Islet of Langerhans (tissue), 1 donor: ENCODE results near the gene PDZRN3.

Experiments
- FAIRE-seq: peaks from one replicate; lab custom pipeline; 2011; peaks lifted over from hg19 to GRCh38; lab: Jason Lieb, UNC

The PDZRN3 gene

DNA sequence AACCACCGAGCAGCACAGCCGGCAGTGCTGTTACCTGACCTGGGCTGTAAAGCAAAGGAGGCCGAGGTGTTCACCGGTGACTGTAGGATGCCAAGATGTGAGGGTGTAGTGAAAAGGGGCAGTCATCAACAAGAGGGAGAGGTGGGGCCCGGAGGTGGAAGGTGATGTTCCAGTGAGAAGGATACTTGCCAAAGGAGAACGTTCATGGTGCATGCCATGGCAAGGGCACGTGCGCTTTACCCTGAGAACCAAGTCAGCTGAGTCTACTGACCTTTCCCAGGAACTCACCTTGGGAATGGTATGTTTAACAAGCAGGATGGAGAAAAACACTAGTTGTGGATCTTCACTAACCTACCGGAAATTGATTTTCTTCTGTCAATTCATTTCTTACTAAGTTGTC, 211.1 kb downstream of the PDZRN3 start:
- no peak for FAIRE-seq

DNA sequence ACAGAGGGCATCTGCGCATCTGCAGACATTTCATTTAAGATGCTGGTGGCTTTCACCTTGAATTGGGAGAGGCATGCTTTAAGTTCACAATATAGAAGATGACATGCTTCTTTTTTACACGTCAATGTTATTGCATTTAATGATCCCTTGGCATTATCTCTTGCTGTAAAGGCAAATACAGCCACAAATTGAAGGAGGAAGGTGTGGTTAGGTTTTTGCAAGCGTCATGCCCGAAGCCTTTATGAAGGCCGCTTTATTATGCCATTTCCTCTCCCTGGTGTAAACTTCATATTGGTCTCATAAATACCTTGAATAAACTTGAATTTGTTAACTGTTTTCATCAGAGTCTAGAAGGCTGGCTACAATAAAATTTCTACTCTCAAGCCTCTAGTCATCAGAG, 212.7 kb downstream of the PDZRN3 start:
- no peak for FAIRE-seq

DNA sequence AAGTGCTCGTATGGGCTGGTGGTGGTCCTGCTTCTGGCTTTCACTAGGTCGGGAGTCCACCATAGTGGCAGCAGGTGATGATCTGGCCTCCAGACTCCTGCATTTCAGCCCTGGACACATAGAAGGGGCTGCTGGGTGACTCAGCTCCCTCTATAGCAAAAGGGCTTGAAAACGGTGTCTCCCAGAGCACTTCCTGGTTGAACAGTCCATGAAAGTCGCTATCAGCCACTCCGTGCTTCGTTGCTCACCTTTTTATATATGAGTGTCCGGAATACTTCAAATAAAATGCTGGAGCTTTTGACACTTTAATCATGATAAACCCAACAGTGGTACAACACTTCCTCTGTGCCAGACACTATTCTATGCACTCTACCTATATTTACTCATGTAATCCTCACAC, 213.2 kb downstream of the PDZRN3 start:
- no peak for FAIRE-seq

DNA sequence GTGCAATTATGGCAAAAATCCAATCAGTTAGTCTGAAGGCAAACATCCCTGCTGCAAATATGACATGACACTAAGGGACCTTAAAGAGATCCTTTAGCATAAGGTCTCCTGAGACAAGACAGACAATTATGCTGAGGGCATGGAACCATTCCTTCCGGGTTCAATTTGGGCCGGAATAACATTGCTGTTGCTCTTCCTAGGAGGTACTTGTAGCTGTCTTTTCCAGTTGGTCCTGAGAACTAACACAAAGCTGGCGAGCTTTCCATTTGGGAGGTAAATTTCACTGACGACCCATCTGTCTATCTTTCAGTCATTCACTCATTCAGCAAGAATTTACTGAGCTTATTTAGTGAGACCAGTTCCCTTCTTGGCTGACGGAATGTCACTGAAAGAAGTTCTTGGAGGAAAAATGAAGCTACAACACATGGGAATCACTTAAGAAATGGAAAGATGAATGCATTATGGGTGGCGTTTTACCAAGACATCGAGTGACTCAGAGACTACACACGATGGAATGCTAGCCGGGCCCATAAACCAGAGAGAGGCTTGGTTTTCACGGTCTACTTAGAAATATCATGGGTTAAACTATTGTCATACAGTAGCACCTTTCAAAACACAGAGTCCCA, 215.5 kb downstream of the PDZRN3 start:
- FAIRE-seq: no peak

DNA sequence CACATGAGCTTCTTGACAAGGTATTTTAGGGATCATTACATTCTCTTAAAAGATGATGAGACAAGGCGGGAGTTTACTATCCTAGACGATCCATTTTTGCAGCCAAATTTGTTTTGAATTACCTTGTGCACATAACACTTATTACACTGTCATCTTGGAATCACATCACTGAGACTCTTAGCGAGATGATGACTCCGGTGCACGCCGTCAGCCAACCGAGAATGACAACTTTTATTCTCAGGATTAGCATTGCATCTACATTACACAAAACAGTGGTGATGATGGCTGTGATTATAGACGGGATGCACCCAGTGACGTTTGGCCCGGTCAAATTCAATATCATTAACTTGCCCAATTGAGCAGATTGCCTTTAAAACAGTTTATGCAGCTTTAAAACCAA, 216.1 kb downstream of the PDZRN3 start:
- no peak for FAIRE-seq

DNA sequence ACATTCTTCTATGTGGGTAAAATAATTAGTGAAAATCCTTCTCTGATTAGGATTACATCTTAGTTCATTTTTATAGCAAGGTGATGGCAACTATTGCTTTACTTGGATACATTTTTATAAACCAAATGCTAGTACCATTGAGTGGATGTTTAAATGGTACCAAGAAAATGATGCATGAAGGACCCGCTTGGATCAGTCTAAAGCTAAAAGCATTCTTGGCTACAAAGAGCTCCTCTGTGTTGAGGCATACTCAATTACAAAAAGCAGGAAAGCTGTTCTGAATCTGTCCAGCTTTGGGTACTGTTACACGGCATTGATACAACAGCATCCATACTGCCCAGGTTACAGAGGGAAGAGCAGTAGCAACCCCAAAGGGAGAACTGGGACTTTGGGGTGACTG, 217.2 kb downstream of the PDZRN3 start:
- no peak for FAIRE-seq

DNA sequence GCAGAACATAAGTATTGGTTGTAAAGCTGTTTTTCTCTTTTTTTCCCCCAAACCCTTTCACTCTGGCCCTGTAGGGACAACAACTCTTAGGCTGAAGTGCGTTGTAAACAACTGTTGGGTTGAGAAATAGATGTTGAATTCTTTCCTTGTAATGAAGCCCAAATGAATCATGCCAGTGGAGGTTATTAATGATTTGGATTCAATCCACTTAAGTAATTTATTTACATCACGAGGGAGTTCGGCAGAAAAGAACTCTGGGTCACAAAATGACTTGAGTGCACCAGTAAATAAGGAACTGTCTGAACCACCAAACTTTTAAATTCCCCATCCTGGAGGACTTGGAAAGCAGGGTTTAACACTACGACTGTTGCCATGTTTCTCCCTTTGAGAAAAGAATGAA, 218.9 kb downstream of the PDZRN3 start:
- FAIRE-seq: no peak

DNA sequence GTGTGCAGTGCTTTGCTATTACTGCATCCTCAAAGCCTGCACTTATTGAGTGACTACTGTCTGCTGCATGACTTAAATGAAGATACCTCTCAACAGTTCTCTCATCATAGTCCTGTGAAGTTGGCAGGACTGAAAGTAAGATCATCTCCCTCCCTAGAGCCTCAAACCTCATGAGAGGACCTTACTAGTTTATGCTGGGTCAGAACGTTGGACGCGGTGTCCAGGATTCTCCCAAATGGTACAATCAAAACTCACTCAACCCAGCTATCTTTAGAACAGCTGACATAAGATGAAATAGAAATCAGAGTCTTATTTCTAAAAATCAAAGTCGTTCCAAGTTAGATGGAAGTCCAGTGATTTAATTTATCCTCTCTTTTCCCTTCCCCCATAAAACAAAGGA, 219.7 kb downstream of the PDZRN3 start:
- FAIRE-seq: no peak

DNA sequence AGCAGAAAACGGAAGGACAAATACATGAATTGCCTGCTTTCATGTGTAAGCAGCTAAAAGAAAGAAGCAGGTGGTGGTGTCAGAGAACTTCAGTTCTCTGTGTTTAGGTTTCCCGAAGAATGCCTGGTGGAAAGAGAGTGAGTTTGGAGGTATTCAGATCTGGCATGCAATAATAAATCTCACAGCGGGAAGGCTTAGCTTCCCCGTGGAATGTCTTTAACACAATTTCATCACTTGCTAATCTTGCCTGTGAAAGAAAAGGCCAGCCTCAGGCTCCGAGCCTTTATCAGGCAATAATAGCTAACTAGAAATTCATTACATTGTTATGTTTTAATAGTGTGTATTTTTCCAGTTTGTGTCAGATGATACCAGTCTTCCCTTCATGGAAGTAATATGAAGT, 220.3 kb downstream of the PDZRN3 start:
- no peak for FAIRE-seq

DNA sequence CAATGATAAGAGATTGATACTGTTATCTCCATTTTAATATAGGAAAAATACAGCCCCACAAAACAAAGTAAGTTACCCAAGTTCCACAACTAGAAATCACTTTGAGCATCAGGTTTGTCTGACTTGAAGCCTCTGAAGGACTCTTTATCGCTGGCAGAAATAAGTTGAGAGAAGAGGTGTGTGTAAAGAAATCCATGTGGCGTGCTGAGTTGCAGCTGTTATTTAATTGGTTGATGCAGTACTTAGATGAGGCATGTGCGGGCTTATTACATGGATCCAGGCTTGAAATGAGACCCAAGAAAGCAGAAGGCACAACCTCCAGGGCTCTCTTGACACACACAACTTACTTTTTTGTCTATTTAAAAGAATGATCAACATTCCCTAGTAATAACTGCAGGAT, 221.3 kb downstream of the PDZRN3 start:
- no peak for FAIRE-seq

DNA sequence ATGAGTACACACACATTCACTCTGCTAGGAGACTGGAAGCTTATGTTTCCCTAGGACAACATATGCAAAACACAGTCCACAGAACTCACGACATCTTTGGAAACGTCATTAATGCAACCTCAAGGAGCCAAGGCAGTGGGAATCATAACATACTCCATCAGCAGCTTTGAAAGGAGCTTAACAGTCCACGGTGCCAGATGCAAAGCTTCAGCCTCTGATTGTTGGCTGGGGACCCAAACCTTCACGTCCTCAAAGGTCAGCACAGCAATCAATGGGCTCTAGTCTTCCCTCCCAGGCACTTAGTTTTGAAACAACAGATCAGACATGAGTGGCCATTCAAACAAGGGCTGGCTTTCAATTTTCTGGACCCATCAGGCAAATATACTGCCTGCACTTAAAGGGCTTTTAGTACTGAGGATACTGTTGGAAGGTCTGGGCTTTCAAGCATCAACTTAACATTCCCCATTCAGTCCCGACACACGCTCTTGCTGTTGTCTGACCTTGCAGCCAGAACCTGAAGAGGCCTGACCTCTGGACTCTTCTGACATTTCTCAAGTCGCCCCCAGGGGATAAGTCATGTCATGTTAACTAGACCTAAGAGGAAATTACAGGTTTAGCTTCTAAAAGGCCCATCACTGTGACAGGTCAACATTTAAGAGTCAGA, 223.0 kb downstream of the PDZRN3 start:
- no peak for FAIRE-seq

DNA sequence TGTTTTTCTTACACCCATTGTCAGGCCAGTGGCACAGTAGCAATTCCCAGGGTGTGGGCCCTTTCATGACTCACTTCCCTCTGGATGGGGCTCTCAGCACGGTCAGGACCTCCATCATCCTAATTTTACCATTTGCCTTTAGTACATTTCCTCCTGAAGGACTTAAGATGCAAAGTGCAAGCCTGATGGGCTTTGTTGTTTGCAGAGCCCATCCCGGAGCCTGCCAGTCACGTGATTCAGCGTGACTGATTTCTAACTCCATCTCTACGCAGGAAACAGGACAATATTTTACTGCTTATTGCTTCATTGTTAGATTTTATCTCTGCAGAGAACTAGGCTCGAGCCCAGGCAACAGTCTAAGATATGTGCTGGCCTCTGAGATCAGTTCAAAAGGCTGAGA, 223.7 kb downstream of the PDZRN3 start:
- FAIRE-seq: no peak

DNA sequence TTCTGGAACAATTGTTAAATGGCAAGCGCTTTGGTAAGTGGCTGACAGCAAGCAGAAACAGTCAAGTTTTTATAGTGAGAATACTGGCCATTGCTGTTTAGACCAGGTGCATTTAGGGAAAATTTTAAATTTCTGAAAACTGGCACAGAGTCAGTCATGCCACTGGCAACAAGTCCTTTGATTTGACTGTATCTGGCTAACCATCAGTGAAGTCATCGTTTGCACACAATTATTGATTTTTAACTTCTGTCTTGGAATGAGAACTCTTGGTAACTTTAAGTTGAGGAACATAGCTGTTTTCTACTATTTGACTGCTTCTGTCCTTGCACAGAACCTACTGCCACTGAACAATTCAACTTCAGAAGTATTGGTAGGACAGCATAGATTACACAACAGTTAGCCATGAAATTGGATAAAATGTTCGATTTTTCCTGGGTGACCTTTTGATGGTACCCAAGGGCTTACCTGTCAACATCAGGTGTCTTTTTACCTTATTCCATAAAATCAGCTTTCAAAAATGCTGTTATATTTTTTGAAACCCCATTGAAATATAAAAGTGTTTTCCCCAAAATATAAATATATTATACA, 225.0 kb downstream of the PDZRN3 start:
- no peak for FAIRE-seq

DNA sequence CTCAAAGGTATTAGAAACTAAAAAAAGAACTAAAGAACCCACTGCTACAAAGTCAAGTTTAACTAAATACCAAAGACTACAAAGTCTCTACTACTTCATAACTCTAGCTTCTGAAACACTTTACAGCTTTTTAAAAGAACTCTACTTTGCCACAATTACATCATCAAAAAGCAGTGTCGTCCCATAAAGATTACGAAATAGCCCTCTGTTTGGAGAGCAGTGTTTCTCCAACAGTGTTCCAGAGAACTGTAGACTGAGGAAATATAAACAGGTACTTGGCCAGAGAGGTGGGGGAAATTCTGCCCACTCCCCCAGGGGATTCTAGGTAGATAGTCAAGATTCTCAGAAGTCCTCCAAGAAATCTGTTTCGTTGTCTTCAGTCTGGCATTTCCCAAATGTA, 225.6 kb downstream of the PDZRN3 start:
- FAIRE-seq: no peak

DNA sequence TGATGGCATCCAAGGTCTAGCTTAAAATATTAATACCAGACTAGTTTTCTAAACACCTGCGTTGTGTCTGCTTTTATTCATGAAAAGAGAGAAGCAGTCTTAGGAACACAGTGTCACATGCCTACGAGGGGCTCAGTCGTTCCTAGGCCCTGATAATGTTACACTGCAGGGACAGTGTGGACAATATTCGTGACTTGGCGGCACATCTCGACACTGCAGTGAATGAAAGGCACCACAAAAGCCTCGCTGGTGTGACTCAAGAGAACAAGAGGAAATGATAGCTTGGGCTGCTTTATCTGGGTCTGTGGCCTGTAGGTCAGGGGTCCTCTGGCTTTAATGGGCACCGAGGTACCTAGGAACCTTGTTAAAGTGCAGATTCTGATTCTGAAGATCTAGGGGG, 226.7 kb downstream of the PDZRN3 start:
- FAIRE-seq: no peak

DNA sequence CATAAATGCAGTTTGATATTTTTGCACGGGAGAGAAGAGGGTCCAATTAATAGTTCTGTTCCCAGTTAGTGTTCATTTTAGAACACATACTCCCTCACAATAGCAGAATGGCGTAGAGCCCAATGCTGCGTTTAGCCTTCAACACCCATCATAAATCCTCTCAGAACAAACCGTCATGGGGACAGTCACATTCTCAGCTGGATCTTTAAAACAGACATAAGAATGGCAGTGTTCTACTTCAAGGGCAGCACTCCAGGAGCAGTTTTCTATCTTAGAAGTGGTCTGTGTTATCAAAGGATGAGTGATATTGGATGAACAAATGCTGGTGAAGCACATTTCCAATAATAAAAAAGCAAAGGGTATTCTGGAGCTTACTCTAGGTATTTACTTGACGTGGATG, 230.5 kb downstream of the PDZRN3 start:
- FAIRE-seq: no peak

DNA sequence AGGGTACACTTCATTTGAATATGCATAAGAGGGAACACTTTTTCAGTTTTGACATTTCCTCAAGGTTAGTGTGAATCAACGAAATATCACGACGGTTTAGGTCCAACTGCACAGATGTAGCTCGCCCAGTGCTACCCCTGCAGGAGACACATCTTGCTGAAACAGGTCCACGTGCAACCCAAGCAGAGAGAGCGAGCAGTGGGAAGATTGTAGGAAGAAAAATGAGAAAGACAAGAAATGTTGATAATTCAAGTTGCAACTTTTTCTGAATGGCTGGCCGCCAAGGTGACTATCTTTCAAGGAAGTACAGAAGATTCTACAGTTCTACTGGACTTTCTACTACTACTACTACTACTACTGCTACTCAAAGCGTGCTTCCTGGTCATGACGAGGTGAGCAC, 231.7 kb downstream of the PDZRN3 start:
- FAIRE-seq: no peak

DNA sequence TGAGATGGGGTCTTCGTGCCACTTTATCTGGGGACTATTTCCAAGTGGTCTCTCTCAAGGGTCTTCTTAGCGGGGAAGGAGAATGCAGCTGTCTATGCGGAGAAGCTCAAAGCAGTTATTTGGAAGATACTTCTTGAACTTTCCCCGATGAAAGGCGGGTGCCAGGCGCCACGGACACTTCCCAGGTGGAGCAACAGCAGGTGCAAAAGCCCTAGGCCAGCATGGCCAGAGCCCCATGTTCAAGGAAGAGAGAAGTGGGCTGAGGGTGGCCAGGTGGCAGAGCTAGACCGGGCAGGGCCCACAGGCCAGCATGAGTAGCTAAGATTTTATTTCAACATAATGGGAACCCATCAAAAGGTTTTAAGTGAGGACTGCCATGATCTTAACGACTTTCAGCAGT, 232.8 kb downstream of the PDZRN3 start:
- no peak for FAIRE-seq

DNA sequence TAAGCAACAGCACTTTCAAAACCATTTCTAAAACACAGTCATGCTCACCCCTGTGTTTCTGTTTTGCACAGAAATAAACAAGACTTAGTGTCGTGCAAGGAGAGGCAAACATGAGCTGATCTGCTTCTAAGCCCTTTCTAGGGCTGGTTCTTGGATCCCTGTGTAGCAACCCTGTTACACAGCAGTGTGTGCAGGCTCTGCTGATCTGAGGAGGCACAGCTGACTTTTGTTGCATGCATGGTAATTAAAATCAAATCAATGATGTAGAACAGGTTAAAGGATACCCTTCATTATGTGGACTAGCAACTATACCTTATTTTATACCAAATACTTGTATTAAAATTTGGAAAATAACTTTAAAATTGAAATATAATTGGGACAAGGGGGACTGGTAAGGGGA, 234.8 kb downstream of the PDZRN3 start:
- no peak for FAIRE-seq

DNA sequence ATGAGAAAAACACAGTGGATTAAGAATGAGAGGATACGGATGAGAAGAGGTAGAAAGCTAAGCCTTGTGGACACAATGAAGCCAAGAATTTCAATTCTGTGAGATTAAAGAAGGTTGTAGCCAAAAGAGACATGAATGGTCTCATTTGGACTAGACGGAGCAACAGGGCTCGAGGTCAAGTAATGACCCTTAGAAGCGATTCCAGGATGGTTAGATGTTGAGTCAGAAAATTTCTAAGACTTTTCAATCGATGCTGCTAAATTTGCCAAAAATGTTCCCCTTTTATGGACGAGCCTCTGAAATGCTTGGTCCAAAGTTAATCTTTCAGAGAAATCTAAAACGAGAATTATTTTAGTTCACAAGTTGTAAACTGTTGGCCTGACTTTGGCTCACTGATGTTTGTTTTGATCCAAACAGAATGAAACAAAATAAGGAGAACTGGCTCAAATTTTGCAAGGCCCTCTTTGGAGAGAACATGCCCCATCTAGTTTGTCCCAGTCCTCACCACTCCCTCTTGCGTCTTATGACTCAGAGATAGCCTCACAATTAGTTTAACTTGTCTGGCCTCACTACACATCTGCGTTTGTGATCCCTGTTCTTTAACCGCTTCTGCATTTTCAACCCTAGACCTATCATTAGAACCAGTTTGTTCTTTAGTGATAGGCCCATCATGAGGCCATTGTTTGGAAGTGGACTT, 235.5 kb downstream of the PDZRN3 start:
- FAIRE-seq: no peak

DNA sequence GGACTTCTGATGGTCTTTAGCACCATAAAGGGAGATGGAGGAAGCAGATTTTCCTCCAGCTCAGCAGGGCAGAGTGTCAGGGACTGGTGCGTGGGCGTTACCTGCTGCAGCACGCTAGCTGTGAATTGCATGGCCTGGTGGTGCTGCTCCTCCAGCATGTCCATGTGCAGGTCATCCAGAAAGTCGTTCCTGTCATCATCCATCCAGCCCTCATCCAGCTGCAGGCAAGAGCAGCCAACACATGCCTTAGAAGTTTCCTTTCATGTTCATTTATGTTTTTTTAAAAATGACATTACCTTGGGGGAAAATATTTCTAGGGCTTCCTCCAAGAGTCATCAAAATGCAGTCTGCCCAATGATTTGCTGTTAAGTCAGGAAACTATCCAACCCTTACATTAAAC, 239.2 kb downstream of the PDZRN3 start:
- FAIRE-seq: no peak

DNA sequence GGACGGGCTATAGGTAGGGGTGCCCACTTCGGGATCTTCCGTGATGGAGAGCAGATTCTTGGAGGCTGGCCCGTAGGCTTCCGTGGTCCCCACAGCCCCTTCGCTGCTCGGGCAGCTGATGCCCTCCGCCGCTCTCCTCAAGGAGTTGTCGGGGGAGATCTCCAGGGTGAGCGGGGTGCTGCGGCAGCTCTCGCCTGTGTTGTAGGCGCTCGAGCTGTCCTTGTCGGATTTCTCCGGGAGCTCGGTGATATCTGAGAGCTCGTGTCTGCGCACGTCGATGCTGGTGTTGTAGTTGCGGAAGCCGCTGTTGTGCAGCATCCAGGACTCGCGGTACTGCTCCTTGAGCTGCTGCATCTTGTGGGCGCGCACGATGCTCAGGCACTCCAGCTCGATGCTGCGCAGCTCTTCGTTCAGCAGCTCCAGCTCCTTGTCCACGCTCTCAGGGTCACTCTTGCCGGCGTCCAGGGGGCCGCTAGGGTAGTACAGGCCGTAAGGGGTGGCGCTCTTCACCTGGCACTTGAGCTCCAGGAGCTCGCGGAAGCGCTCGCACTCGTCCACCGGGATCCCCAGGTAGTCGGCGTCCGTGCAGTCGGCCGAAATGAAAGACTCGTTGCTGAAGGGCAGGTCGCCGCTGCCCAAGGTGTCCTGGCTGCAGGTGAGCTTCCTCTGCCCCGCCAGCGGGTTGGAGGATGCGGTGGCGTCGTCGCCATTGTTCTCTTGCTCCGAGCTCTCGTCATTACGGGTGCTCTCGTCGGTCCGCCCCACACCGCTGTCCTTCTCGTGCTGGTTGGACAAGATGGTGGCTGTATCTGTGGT, 240.4 kb downstream of the PDZRN3 start:
- no peak for FAIRE-seq
